ENCODE data around the gene HCN2.
"Not testable (repeated sequence)": the region's sequence is repeated elsewhere in the genome, so short reads cannot be mapped to it uniquely, and the experiment has no call there.

HCN2 gene

DNA sequence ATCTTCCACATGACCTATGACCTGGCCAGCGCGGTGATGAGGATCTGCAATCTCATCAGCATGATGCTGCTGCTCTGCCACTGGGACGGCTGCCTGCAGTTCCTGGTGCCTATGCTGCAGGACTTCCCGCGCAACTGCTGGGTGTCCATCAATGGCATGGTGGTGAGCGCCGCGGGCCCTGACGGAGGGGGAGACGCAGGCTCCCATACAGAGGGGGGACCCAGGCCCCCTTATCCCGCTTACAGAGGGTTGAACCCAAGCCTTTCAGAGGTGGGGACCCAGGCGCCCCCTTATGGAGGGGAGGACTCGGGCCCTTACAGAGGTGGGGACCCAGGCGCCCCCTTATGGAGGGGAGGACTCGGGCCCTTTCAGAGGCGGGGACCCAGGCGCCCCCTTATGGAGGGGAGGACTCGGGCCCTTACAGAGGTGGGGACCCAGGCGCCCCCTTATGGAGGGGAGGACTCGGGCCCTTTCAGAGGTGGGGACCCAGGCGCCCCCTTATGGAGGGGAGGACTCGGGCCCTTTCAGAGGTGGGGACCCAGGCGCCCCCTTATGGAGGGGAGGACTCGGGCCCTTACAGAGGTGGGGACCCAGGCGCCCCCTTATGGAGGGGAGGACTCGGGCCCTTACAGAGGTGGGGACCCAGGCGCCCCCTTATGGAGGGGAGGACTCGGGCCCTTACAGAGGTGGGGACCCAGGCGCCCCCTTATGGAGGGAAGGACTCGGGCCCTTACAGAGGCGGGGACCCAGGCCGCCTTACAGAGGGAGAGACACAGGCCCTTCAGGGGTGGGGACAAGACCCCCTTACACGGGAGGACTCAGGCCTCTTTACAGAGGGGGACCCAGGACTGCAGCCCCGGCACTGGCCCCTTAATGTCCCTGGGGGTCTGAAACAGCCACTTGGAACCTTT lies 15.6 kb downstream of the HCN2 start:
- not testable (repeated sequence) for DNase-seq (ENCODE audit: low read depth)

DNA sequence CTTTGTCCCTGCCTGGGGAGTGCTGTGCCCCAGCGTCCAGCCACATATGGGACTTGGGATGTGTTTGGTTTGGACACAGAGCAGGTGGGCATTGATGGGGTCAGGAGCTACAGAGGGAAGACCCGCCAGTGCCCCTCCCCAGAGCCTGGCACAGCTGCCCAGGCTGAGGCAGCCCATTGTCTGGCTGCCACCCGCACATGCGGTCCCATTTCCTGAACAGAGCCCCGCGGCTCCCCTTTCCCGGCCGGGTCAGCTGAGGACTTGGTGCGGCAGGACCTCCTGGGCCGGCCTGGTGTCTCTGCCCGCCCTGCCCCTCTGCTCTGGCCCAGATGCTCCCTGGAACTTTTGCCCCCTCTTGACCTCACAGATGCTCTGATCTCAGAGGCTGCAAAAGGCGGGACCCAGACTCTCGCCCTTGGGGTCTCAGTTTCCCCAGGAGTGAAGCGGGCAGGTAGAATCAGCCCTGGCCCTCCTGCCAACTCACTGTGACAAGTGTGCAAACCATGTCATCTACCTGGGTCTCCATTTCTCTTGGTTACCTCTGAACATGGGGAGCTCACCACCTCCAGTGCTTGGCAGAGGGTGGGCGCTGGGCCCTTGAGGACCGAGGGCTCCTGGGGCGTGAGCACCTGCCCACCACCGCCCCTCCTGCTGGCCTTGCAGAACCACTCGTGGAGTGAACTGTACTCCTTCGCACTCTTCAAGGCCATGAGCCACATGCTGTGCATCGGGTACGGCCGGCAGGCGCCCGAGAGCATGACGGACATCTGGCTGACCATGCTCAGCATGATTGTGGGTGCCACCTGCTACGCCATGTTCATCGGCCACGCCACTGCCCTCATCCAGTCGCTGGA lies 17.8 kb downstream of the HCN2 start:
- no peak for DNase-seq (ENCODE audit: low read depth)

DNA sequence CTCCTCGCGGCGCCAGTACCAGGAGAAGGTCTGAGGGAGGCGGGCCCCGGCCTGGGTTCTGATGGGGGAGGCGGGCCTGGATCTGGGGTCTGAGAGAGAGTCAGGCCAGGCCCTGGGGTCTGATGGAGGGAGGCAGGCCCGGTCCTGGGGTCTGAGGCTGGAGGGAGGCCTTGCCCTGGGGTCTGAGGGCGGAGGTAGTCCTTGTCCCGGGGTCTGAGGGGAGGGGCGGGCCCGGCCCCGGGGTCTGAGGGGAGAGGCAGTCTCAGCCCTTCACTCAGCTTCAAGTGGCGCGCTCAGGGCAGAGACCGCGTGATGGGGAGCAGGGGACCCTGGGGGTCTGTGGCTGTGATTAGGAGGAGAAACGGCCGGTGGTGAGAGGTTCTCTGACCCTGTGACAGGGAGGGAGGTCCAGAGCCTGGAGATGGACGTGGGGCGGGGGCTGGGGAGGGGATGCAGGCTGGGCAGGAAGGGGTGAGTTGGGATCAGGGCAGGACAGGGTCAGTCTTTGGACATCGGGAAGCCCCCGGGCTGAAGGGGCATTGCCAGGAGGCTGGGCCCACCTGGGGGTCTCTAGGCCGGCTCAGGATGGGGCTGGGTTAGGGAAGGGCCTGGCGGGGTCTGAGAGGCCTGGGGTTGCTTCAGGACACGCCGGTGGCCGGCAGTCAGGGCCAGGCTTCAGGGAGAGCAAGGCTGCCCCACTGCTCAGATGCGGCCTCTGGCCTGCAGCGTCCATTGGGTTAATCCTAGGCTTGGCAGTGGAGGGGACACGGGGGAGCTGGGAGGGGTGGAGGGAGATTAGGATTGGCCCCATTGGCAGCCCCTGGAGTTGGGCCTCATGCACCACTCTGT lies 18.7 kb downstream of the HCN2 start:
- DNase-seq (ENCODE audit: low read depth) = no peak

DNA sequence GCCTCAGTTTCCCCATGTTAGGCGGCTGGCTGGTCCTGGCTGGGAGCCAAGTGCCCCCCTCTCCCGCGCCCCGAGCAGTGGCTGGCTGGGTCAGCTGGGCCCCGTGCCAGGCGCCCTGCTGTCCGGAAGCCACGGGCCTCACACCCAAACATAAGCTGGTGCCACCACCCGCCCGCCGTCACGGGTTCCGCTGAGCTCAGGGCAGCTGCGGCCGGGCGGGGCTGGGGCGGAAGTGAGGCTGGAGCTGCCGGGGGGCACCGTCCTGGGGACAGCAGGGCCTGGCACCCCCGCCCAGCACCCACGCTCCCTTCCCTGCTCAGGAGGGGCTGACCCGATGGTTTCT lies 19.3 kb downstream of the HCN2 start:
- no peak for DNase-seq (ENCODE audit: low read depth)

DNA sequence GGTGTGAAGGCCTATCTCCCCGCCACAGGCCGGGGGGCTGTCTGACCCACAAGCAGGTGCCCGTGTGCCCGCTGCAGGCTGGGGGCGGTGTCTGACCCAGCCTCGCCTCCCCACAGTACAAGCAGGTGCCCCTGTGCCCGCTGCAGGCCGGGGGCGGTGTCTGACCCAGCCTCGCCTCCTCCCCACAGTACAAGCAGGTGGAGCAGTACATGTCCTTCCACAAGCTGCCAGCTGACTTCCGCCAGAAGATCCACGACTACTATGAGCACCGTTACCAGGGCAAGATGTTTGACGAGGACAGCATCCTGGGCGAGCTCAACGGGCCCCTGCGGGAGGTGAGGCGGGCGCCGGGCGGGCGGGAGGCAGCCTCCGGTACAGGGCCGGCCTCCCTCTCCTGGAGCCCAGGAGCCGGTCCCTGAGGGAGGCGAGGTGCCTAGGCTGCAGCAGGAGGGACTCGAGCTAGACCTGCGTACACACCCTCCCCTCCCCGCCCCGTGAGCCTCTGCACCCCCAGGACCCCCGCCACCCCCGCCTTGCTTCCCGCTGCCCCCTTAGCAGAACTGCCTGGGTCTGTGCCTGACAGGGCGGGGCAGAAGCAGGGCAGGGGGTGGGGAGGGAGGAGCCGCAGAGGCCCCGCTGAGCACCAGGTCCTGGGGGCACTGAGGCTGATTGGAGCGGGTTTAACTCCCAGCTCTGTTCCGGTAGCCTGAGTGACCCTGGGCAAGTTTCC lies 20.6 kb downstream of the HCN2 start:
- peak; percentile 16 for DNase-seq (ENCODE audit: low read depth)

DNA sequence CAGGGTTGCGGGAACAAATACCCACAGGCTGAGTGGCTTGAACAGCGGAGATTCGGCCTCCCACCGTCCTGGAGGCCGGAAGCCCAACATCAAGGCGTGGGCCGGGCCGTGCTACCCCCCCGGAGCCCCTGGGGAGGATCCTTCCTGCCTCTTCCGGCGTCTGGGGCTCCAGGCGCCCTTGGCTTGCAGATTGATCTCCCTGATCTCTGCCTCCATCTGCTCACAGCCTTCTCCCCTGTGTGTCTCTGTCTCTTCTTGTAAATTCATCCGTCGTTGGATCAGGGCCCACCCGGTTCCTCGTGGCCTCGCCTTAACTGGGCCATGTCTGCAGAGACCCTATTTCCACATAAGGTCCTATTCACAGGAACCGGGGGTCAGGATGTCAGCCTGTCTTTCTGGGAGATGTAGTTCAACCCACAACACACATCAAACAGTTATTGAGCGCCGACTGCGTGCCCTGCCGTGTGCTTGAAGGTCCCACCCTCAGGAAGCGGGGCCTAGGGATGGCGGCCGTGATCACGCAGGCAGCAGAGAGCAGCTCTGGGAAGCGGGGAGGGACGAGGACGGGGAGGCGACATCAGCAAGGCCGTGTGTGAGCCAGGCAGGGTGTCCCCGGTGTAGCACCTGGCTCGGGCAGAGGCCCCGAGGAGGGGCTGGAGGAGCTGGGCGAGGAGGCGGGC lies 21.3 kb downstream of the HCN2 start:
- peak; percentile 32 for DNase-seq (ENCODE audit: low read depth)

DNA sequence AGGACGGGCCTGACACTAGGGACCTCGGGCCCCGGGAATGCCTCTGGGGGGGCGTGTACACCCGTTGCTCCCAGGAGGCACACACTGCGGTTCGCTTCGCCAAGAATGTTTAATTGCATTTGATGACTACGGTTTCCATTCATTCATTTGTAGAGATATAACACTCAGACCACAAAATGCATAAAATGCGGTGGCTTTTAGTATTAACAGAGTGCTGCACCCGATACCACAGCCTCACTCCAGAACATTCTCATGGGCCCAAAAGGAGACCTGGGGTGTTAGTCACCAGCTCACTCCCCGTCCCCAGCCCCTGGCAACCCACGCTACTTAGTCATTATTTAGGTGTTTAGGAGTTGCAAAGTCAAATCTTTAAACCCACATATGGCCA lies 21.8 kb downstream of the HCN2 start:
- peak; percentile 24 for DNase-seq (ENCODE audit: low read depth)

DNA sequence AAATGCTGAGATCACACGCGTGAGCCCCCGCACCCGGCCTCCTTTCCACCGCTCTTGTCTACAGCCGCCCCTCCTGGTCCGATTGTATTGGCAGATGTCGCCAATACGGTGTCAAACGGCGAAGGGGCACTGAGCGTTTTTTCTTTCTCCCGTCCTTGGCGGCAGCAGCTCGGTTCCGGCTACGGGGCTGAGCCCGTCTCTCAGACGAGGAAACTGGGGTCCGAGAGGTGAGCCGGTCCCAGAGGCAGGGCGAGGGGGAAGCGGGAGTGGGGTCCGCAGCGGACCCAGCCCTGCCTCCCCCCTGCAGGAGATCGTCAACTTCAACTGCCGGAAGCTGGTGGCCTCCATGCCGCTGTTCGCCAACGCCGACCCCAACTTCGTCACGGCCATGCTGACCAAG lies 23.3 kb downstream of the HCN2 start:
- DNase-seq (ENCODE audit: low read depth) = no peak

DNA sequence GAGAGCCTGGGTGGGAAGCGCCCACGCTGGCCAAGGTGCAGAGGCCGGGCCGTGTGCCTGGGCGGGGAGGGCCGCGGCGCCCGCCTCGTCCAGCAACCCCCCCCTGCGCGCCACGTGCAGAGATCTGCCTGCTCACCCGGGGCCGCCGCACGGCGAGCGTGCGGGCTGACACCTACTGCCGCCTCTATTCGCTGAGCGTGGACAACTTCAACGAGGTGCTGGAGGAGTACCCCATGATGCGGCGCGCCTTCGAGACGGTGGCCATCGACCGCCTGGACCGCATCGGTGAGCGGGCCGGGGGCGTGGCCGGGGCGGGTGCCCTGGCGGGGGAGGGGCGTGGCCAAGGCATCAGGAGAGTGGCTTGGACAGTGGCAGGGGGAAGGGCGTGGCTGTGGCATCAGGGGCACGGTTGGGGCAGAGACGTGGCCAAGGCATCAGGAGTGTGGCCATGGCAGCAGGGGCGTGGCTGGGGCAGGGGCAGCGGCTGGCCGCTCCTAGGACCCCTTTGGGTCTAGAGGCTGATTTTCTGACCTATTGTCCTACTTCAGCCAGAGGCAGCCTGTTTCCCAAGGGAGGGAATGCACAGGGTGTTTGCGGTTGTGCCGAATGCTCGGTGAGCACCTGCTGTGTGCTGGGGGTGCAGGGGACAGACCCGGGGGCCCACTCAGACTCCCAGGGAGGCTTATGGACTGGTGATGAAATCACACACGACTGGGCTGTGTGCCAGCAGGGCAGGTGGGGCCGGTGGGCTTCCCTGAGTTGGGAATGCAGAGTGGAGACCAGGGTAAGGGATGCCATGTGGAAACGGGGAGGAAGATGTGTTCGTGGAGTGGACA lies 24.3 kb downstream of the HCN2 start:
- no peak for DNase-seq (ENCODE audit: low read depth)

DNA sequence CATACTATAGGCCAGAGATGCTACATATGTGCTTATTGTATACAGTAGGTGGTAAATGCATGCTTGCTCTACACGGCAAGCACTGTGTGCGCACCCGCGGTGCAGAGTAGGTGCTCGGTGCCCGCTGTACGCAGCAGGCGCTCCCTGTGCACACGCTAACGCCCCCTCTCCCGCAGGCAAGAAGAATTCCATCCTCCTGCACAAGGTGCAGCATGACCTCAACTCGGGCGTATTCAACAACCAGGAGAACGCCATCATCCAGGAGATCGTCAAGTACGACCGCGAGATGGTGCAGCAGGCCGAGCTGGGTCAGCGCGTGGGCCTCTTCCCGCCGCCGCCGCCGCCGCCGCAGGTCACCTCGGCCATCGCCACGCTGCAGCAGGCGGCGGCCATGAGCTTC lies 25.9 kb downstream of the HCN2 start:
- DNase-seq (ENCODE audit: low read depth) = no peak

DNA sequence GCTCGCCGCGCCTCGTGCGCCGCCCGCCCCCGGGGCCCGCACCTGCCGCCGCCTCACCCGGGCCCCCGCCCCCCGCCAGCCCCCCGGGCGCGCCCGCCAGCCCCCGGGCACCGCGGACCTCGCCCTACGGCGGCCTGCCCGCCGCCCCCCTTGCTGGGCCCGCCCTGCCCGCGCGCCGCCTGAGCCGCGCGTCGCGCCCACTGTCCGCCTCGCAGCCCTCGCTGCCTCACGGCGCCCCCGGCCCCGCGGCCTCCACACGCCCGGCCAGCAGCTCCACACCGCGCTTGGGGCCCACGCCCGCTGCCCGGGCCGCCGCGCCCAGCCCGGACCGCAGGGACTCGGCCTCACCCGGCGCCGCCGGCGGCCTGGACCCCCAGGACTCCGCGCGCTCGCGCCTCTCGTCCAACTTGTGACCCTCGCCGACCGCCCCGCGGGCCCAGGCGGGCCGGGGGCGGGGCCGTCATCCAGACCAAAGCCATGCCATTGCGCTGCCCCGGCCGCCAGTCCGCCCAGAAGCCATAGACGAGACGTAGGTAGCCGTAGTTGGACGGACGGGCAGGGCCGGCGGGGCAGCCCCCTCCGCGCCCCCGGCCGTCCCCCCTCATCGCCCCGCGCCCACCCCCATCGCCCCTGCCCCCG lies 26.5 kb downstream of the HCN2 start:
- DNase-seq (ENCODE audit: low read depth) = no peak

DNA sequence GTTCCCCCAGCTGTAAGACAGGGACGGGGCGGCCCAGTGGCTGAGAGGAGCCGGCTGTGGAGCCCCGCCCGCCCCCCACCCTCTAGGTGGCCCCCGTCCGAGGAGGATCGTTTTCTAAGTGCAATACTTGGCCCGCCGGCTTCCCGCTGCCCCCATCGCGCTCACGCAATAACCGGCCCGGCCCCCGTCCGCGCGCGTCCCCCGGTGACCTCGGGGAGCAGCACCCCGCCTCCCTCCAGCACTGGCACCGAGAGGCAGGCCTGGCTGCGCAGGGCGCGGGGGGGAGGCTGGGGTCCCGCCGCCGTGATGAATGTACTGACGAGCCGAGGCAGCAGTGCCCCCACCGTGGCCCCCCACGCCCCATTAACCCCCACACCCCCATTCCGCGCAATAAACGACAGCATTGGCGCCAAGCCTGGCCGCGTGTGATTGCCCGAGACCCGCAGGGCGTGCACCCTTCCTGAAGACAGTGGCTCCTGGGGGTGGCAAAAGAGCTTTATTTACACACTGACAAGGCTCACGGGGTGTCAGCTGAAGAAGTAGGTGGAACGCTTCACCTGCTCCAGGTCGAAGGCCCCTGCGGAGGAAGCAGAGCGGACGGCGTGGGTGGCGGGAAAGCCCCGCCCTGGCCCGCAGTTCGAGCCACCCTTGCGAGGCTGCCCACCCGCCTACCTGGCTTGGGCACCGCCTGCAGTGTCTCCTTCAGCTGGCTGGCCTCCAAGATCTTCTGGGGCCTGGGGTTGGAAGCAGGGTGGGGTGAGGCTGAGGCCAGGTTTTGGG lies 27.3 kb downstream of the HCN2 start:
- no peak for DNase-seq (ENCODE audit: low read depth)

DNA sequence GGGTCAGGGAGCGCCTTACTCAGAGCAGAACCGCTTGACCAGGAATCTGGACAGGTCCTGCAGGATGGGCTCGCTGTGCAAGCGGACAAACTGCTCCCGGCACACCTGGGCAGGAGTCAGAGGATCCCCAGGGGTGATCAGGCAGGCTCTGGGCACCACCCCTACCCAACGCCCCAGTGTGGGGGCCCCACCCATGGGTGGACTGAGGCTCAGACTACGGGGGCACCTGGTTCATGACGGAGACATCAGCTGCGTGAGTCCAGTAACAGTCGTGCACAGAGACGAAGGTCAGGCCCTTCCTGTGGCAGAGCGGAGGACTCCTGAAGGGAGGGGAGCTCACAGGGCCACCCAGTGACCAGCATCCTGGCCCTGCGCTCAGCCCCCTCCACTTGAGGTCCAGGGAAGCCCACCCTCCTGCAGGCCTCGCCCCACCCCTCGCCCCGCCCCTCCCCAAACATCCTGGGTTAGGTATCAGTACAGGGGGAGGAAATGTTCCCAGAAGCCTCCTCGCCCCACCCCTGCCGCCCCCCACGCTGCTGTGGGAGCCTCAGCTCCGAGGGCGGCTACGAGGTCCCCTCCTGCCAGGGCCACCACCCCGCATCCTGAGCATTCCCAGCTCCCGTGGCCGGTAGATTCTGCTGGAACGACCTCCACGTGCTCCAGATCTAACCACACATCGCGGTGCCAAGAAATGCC lies 28.0 kb downstream of the HCN2 start:
- no peak for DNase-seq (ENCODE audit: low read depth)

DNA sequence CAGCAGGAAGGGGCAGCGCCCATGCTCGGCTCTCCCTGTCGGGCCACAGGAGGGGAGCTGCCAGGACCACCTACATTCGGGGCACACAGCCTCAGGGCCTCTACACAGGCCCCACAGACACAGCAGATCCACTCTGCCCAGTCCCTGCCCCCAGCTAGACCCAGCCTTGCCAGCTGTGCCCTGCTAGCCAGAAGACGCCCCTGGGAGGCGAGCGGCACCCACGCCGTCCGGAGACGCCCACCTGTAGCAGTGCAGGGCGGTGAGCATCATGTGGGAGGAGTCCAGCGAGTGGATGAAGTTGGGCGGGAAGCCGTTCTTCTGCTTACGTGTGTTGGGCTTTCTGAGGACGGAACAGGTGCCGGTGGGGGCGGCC lies 28.6 kb downstream of the HCN2 start:
- DNase-seq (ENCODE audit: low read depth) = no peak

DNA sequence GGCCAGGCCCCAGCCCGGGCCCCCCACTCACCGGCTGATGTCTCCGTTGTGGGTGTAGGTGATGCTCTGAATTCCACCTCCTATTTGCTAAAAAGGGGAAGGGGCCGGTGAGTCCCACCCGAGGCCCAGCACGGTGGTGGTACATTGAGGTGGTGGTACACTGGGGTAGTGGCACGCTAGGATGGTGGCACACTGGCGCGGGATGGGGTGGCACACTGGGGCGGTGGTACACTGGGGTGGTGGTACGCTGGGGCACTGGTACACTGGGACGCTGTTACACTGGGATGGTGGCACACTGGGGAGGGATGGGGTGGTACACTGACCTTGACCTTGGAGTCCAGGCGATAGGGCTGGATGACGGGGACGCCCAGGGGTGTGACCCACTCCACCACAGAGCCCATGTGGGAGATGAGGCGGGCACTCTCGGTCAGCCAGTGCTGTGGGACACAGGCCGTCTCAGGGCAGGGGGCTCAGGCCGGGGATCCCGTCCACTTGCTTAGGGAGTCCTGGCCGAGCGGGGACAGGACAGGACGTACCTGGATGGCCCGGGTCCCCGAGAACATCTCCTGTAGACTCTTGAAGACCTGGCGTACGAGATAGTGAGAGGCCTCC lies 29.1 kb downstream of the HCN2 start:
- no peak for DNase-seq (ENCODE audit: low read depth)

DNA sequence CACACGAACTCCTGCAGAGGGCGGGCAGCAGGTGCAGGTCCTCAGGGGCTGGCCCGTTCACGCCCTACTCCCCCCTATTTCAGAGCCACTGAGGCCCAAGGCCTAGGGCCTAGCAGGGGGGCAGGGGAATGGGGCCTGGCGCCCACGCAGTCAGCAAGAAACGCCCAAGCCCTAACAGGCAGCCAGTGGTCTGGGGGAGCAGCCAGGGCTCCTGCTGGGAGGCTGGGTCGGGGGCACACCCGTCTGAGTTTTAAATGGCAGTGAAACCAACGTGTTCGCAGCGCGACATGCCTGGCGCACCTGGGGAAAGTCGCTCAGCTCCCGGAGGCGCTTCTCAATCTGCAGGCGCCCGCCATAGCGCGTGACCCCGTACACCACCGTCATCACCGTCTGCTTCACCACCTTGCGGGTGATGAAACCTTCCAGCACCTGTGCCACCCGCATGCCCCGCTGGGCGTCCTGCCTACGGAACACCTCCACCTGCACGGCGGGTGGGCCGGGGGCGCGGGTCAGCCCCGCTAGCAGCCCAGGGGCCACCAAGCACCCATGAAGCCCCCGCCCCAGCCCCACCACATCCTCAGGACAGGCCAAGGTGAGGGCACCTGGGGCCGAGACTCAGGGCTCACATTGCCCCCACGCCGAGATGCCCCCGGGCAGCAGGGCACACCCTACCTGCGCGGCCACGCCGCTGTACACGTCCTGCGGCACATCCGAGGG lies 29.8 kb downstream of the HCN2 start:
- DNase-seq (ENCODE audit: low read depth) = no peak

DNA sequence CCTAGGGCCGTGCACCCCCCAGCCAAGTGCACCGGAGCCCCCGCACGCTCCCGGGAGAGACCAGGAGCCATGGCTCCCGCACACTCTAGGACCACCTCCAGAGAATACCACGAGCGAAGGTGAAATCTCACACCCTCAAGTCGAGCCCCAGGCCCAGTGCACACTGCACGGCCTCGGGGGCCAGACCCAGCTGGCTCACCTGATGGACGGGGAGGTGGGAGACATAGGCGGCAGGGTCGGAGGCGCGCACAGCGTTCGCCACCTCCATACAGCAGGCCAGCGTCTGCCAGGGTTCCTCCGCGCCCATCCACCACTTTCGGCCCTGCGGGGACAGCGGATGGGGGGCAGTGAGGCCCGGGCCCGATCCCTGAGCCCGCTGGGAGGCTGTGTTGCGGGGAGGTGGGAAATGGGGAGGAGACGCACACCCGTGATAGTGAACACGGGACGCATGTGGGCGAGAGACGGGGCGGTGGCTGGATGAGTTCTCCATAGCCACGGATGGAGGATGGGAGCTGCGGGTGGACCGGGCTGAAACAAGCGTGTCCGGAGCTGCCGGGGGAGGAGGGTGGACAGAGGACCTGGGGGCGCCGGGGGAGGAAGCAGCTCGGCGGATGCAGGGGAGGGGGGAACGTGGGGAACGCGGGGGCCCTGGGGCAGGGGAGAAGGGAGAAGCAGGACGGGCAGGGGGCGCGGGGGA lies 30.6 kb downstream of the HCN2 start:
- no peak for DNase-seq (ENCODE audit: low read depth)
